Measurements from ENCODE around the gene ZCCHC17.

DNA sequence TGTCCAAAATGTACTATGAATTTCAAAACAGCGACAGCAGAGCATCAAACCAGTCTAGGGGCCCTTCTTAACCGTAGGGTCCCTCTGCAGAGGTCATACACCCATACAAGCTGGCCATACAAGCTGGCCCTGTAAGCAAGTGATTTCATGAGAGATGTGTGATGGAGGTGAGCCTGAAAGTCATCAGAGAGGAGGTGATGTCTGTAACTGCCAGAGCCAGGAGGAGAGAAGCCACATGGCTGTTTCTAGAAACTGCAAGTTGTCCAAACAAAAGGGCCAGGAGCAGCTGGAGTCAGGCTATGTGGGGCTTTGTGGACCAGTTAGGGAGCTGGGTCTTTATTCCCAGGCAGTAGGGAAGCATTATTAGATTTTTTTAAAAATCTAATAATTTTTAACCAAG lies 101.4 kb downstream of the ZCCHC17 start:
- no peak for TF ChIP-seq EZH2phosphoT487 (IDR thresholded peaks at IDR 0.05; ENCODE audit: low read length)
- TF ChIP-seq, protein P1, sequence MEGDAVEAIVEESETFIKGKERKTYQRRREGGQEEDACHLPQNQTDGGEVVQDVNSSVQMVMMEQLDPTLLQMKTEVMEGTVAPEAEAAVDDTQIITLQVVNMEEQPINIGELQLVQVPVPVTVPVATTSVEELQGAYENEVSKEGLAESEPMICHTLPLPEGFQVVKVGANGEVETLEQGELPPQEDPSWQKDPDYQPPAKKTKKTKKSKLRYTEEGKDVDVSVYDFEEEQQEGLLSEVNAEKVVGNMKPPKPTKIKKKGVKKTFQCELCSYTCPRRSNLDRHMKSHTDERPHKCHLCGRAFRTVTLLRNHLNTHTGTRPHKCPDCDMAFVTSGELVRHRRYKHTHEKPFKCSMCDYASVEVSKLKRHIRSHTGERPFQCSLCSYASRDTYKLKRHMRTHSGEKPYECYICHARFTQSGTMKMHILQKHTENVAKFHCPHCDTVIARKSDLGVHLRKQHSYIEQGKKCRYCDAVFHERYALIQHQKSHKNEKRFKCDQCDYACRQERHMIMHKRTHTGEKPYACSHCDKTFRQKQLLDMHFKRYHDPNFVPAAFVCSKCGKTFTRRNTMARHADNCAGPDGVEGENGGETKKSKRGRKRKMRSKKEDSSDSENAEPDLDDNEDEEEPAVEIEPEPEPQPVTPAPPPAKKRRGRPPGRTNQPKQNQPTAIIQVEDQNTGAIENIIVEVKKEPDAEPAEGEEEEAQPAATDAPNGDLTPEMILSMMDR (IDR thresholded peaks at IDR 0.05; ENCODE audit: low read length) = no peak
- no peak for TF ChIP-seq EZH2 (optimal IDR thresholded peaks at IDR 0.05; ENCODE audit: low read depth, low read length)

Measured in MM.1S (cell line).